H9 (cell line): ENCODE results near the gene TEAD2. TPM values are rescaled to one million over a fixed set of nuclear protein-coding genes. Genes with fewer than 3 reads are reported as not detected.

ENCODE experiments used
- DNase-seq: peaks from one replicate; pipeline ENCODE4 v3.0.0-alpha.2; 2017
- H2AFZ ChIP-seq: one replicate; pipeline ENCODE4 v1.6.1; 2013; ENCODE audit warnings: mild to moderate bottlenecking, low read length, control low read depth, moderate library complexity
- H2AK5ac ChIP-seq: 2 replicates; pipeline ENCODE4 v1.6.1; 2013; ENCODE audit warnings: low read length, control low read depth, mixed read lengths; ENCODE audit not compliant: insufficient read length
- H2BK120ac ChIP-seq: one replicate; pipeline ENCODE4 v1.6.1; 2013; ENCODE audit warnings: low read depth, mild to moderate bottlenecking, low read length, control low read depth, inconsistent platforms; ENCODE audit not compliant: poor library complexity, severe bottlenecking
- H2BK12ac ChIP-seq: 2 replicates; pipeline ENCODE4 v1.6.1; 2013; ENCODE audit warnings: low read length, control low read depth, mixed read lengths, low read depth; ENCODE audit not compliant: insufficient read length
- H2BK15ac ChIP-seq: 2 replicates; pipeline ENCODE4 v1.6.1; 2013; ENCODE audit warnings: low read depth, low read length, control low read depth
- H2BK20ac ChIP-seq: one replicate; pipeline ENCODE4 v1.6.1; 2013; ENCODE audit warnings: low read depth, mild to moderate bottlenecking, low read length, control low read depth, inconsistent platforms; ENCODE audit not compliant: poor library complexity, severe bottlenecking
- H2BK5ac ChIP-seq: 2 replicates; pipeline ENCODE4 v1.6.1; 2013; ENCODE audit warnings: low read length, control low read depth, mixed read lengths; ENCODE audit not compliant: insufficient read length
- H3K14ac ChIP-seq: 2 replicates; pipeline ENCODE4 v1.6.1; 2013; ENCODE audit warnings: low read length, control low read depth; ENCODE audit not compliant: insufficient read depth
- H3K18ac ChIP-seq: 2 replicates; pipeline ENCODE4 v1.6.1; 2013; ENCODE audit warnings: low read depth, mild to moderate bottlenecking, mixed read lengths, low read length, control low read depth; ENCODE audit not compliant: insufficient read length
- H3K23ac ChIP-seq: 2 replicates; pipeline ENCODE4 v1.6.1; 2013; ENCODE audit warnings: low read length, control low read depth, mixed read lengths, low read depth; ENCODE audit not compliant: insufficient read length
- H3K23me2 ChIP-seq: 2 replicates; pipeline ENCODE4 v1.6.1; 2013; ENCODE audit warnings: low read depth, mild to moderate bottlenecking, mixed read lengths, low read length, control low read depth; ENCODE audit not compliant: insufficient read length, poor library complexity, severe bottlenecking
- H3K27ac ChIP-seq: 2 replicates; pipeline ENCODE4 v1.5.1; 2013; ENCODE audit warnings: low read length, control low read depth, mixed read lengths, low read depth; ENCODE audit not compliant: insufficient read length
- H3K27me3 ChIP-seq: 2 replicates; pipeline ENCODE4 v1.6.1; 2013; ENCODE audit warnings: low read length, control low read depth, inconsistent platforms; ENCODE audit not compliant: insufficient read depth
- H3K4ac ChIP-seq: 2 replicates; pipeline ENCODE4 v1.6.1; 2013; ENCODE audit warnings: low read depth, mild to moderate bottlenecking, control low read depth, inconsistent platforms, low read length, moderate library complexity
- H3K4me1 ChIP-seq: 2 replicates; pipeline ENCODE4 v1.6.1; 2013; ENCODE audit warnings: low read length, control low read depth, inconsistent platforms; ENCODE audit not compliant: insufficient read depth
- H3K4me2 ChIP-seq: 2 replicates; pipeline ENCODE4 v1.6.1; 2013; ENCODE audit warnings: low read length, control low read depth, mixed read lengths; ENCODE audit not compliant: insufficient read length, insufficient read depth
- H3K56ac ChIP-seq: 2 replicates; pipeline ENCODE4 v1.6.1; 2013; ENCODE audit warnings: low read depth, mild to moderate bottlenecking, mixed read lengths, low read length, control low read depth; ENCODE audit not compliant: insufficient read length
- H3K79me1 ChIP-seq: 2 replicates; pipeline ENCODE4 v1.6.1; 2013; ENCODE audit warnings: low read depth, mild to moderate bottlenecking, moderate library complexity, low read length, control low read depth, inconsistent platforms; ENCODE audit not compliant: insufficient read depth, poor library complexity, severe bottlenecking
- H3K79me2 ChIP-seq: 2 replicates; pipeline ENCODE4 v1.6.1; 2013; ENCODE audit warnings: low read length, control low read depth, inconsistent platforms; ENCODE audit not compliant: insufficient read depth
- H3K9ac ChIP-seq: 2 replicates; pipeline ENCODE4 v1.6.1; 2013; ENCODE audit warnings: low read length, control low read depth, mixed read lengths; ENCODE audit not compliant: insufficient read length; ENCODE audit errors: extremely low read depth
- H3K9me3 ChIP-seq: one replicate; pipeline ENCODE4 v1.6.1; 2013; ENCODE audit warnings: low read depth, low read length, inconsistent platforms; ENCODE audit not compliant: control insufficient read depth
- H3T11ph ChIP-seq: one replicate; pipeline ENCODE4 v1.6.1; 2013; ENCODE audit warnings: mild to moderate bottlenecking, low read length, control low read depth, inconsistent platforms
- H4K20me1 ChIP-seq: one replicate; pipeline ENCODE4 v1.6.1; 2013; ENCODE audit not compliant: control insufficient read depth, insufficient read length, insufficient read depth
- H4K5ac ChIP-seq: 2 replicates; pipeline ENCODE4 v1.6.1; 2013; ENCODE audit warnings: low read depth, mild to moderate bottlenecking, mixed read lengths, low read length, control low read depth; ENCODE audit not compliant: insufficient read length
- H4K8ac ChIP-seq: replicated peaks from 2 replicates; pipeline ENCODE4 v1.6.1; 2013; ENCODE audit warnings: low read length, control low read depth, mixed read lengths, low read depth; ENCODE audit not compliant: insufficient read length
- H4K91ac ChIP-seq: 2 replicates; pipeline ENCODE4 v1.6.1; 2013; ENCODE audit warnings: low read depth, mild to moderate bottlenecking, moderate library complexity, mixed read lengths, low read length, control low read depth; ENCODE audit not compliant: insufficient read length
- H3K27ac Mint-ChIP-seq, 3 experiments: 2 replicates in 2 of 3; 3 replicates in 1 of 3; pipeline ENCODE4 v1.8.0; 2020 to 2021; ENCODE audit warnings: mixed read lengths in 3 of 3, mild to moderate bottlenecking in 1 of 3, moderate library complexity in 1 of 3
- H3K27me3 Mint-ChIP-seq: 2 replicates; pipeline ENCODE4 v1.8.0; 2021; ENCODE audit warnings: low read depth, mild to moderate bottlenecking, moderate library complexity, mixed read lengths
- H3K36me3 Mint-ChIP-seq, 3 experiments: 2 replicates in 2 of 3; 3 replicates in 1 of 3; pipeline ENCODE4 v1.8.0; 2020 to 2021; ENCODE audit warnings: low read depth in 3 of 3, mixed read lengths in 3 of 3; ENCODE audit not compliant: insufficient read depth in 1 of 3
- H3K4me1 Mint-ChIP-seq, 2 experiments: 2 replicates each; pipeline ENCODE4 v1.8.0; 2020; ENCODE audit warnings: mixed read lengths in 2 of 2
- H3K4me3 Mint-ChIP-seq, 2 experiments: 2 replicates in 1 of 2; 3 replicates in 1 of 2; pipeline ENCODE4 v1.8.0; 2020 to 2021; ENCODE audit warnings: mild to moderate bottlenecking in 2 of 2, mixed read lengths in 2 of 2, moderate library complexity in 1 of 2
- H3K9me3 Mint-ChIP-seq, 2 experiments: 2 replicates in 1 of 2; 3 replicates in 1 of 2; pipeline ENCODE4 v1.8.0; 2020; ENCODE audit warnings: mild to moderate bottlenecking in 2 of 2, mixed read lengths in 2 of 2, moderate library complexity in 1 of 2
- CTCF ChIP-seq: fragments of 200-600 bp; sonication (generic); conservative IDR thresholded peaks from 3 replicates; pipeline ENCODE4 v1.8.0; 2021; ENCODE audit warnings: antibody characterized with exemption, mild to moderate bottlenecking
- WGBS: extraction: QIAGEN DNeasy Blood & Tissue Kit; methylation state at CpG from one replicate; pipeline ENCODE4 v1.1.7; 2013; ENCODE audit warnings: missing lambda C conversion rate, low lambda C conversion rate, mixed read lengths; ENCODE audit not compliant: insufficient read length; ENCODE audit errors: extremely low coverage; 5-methylcytosine and 5-hydroxymethylcytosine counted together
- total RNA-seq: library from RNA; stranded (reverse); gene quantifications from 2 replicates; pipeline ENCODE4 v1.2.1, GENCODE V29; 2021

Gene TEAD2
- total RNA-seq, 1 experiment from 2014 or later: 126 TPM

DNA sequence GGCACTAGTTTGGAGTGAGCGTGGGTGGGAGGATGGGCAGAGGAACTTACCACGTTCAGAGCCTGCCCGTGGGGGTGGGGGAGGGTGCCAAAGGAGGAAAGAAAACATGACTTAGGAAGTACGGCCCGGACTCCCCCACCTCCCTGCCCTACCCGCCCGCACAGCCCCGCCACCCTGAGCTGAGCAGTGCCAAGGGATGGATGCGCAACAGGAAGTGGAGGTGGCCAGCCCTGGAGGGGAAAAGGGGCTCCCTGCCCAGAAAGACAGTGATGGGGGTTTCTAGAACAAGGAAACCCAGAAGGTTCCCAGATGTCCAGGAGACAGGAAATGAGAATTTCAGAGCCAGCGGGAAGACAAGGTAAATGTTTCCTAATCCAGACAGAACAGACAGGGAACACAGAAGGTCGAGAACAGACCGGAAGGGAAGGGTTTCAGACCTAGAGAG is 6.3 kb downstream of the TEAD2 start:
- H3K4me1 Mint-ChIP-seq: peaks cover 4 to 23% of the 10 kb centered on the region in 2 experiments
- no peak for DNase-seq
- H2BK12ac ChIP-seq: no peak overlapping the region
- no peak overlapping the region for H3K18ac ChIP-seq
- H3K9me3 ChIP-seq: no peaks in the 10 kb centered on the region
- no peak overlapping the region for H2AK5ac ChIP-seq
- no peaks in the 10 kb centered on the region for H3K27me3 Mint-ChIP-seq
- no peak overlapping the region for H2BK15ac ChIP-seq
- no peak overlapping the region for H3K14ac ChIP-seq
- H3K27ac ChIP-seq: no peak overlapping the region
- H2BK5ac ChIP-seq: no peak overlapping the region
- H3K4me1 ChIP-seq: no peaks in the 10 kb centered on the region
- H3K23me2 ChIP-seq: no peaks in the 10 kb centered on the region
- no peak overlapping the region for H4K5ac ChIP-seq
- no peak overlapping the region for H3T11ph ChIP-seq
- WGBS: no CpG with 5 or more reads among the region's 12 CpGs
- no peak overlapping the region for H2AFZ ChIP-seq
- H3K9me3 Mint-ChIP-seq: no peaks in the 10 kb centered on the region
- no peak overlapping the region for H4K91ac ChIP-seq
- H3K79me1 ChIP-seq: peaks cover 6% of the 10 kb centered on the region
- H3K79me2 ChIP-seq: peaks cover 3% of the 10 kb centered on the region; the same call in 1 of the 2 replicates
- TF ChIP-seq CTCF: no peak
- H4K8ac ChIP-seq: no peak overlapping the region
- peak overlapping the region; percentile 30 to 52 (median 44); a peak in 4 of 7 replicates for H3K27ac Mint-ChIP-seq
- no peak overlapping the region for H3K4me2 ChIP-seq
- no peaks in the 10 kb centered on the region for H4K20me1 ChIP-seq
- H3K56ac ChIP-seq: no peak overlapping the region
- H3K9ac ChIP-seq: no peak overlapping the region
- H3K36me3 Mint-ChIP-seq: peaks cover 72 to 89% (median 83%) of the 10 kb centered on the region in 3 experiments; a peak in 6 of 7 replicates
- H3K27me3 ChIP-seq: no peaks in the 10 kb centered on the region
- H3K4me3 Mint-ChIP-seq: no peak overlapping the region
- H2BK20ac ChIP-seq: no peak overlapping the region
- H3K4ac ChIP-seq: no peak overlapping the region
- no peak overlapping the region for H2BK120ac ChIP-seq
- H3K23ac ChIP-seq: no peak overlapping the region
